Effector memory CD4-positive, alpha-beta T cell (primary cell): Measurements from ENCODE around the gene ZNF793.

Experiments
- DNase-seq, 3 donors: peaks; one replicate each; pipeline ENCODE4 v3.0.0-alpha.2; 2020
- H3K27ac ChIP-seq: 2 replicates; pipeline ENCODE4 v1.7.0; 2013; ENCODE audit warnings: mild to moderate bottlenecking, low read length, moderate library complexity; ENCODE audit not compliant: insufficient read depth, poor library complexity, severe bottlenecking
- H3K27me3 ChIP-seq: replicated peaks from 2 replicates; pipeline ENCODE4 v1.7.0; 2013; ENCODE audit warnings: mild to moderate bottlenecking, low read length; ENCODE audit not compliant: insufficient read depth, control insufficient read depth, poor library complexity, severe bottlenecking
- H3K36me3 ChIP-seq: 2 replicates; pipeline ENCODE4 v1.7.0; 2013; ENCODE audit warnings: mild to moderate bottlenecking, low read length, moderate library complexity; ENCODE audit not compliant: control insufficient read depth, insufficient read depth
- H3K4me1 ChIP-seq: 2 replicates; pipeline ENCODE4 v1.7.0; 2013; ENCODE audit warnings: low read length, mild to moderate bottlenecking; ENCODE audit not compliant: control insufficient read depth, insufficient read depth, poor library complexity, severe bottlenecking
- H3K4me3 ChIP-seq: 2 replicates; pipeline ENCODE4 v1.7.0; 2013; ENCODE audit warnings: low read length, low read depth, mild to moderate bottlenecking; ENCODE audit not compliant: insufficient read depth, poor library complexity, severe bottlenecking
- H3K9me3 ChIP-seq: 2 replicates; pipeline ENCODE4 v1.7.0; 2013; ENCODE audit warnings: mild to moderate bottlenecking, low read length, moderate library complexity; ENCODE audit not compliant: control insufficient read depth

Gene ZNF793

GRCh38 chr19:37492213-37492612 lies 14.5 kb upstream of the ZNF793 start:
- Histone ChIP-seq H3K27ac (no peak overlapping the region), H3K36me3 (no peaks in the 10 kb centered on the region), H3K4me1 (no peaks in the 10 kb centered on the region), H3K27me3 (no peaks in the 10 kb centered on the region), H3K9me3 (peaks cover 33% of the 10 kb centered on the region), H3K4me3 (no peak overlapping the region)
- no peak for DNase-seq

GRCh38 chr19:37505958-37506386 lies 767 bp upstream of the ZNF793 start:
- Histone ChIP-seq H3K27me3 (no peaks in the 10 kb centered on the region), H3K9me3 (peaks cover 3% of the 10 kb centered on the region), H3K4me3 (peak overlapping the region; percentile 82), H3K4me1 (no peaks in the 10 kb centered on the region), H3K36me3 (no peaks in the 10 kb centered on the region), H3K27ac (peak overlapping the region; percentile 93)
- no peak for DNase-seq

- Histone ChIP-seq H3K27ac (peak overlapping the region; percentile 93), H3K27me3 (no peaks in the 10 kb centered on the region), H3K4me3 (peak overlapping the region; percentile 82), H3K36me3 (peaks cover 8% of the 10 kb centered on the region), H3K9me3 (peaks cover 3% of the 10 kb centered on the region), H3K4me1 (no peaks in the 10 kb centered on the region)
- DNase-seq: no peak
Observed at GRCh38 chr19:37507167-37507464, 377 bp downstream of the ZNF793 start.

GRCh38 chr19:37511186-37511585 lies 4.4 kb downstream of the ZNF793 start:
- no peaks in the 10 kb centered on the region for H3K27me3 ChIP-seq
- peaks cover 20% of the 10 kb centered on the region for H3K36me3 ChIP-seq
- H3K4me3 ChIP-seq: no peak overlapping the region
- no peak for DNase-seq
- peaks cover 13% of the 10 kb centered on the region for H3K9me3 ChIP-seq
- H3K4me1 ChIP-seq: no peaks in the 10 kb centered on the region
- no peak overlapping the region for H3K27ac ChIP-seq

GRCh38 chr19:37511821-37512220 lies 5.1 kb downstream of the ZNF793 start:
- Histone ChIP-seq H3K4me1 (no peaks in the 10 kb centered on the region), H3K36me3 (peaks cover 20% of the 10 kb centered on the region), H3K9me3 (peaks cover 13% of the 10 kb centered on the region), H3K4me3 (no peak overlapping the region), H3K27me3 (no peaks in the 10 kb centered on the region), H3K27ac (no peak overlapping the region)
- no peak for DNase-seq

DNA sequence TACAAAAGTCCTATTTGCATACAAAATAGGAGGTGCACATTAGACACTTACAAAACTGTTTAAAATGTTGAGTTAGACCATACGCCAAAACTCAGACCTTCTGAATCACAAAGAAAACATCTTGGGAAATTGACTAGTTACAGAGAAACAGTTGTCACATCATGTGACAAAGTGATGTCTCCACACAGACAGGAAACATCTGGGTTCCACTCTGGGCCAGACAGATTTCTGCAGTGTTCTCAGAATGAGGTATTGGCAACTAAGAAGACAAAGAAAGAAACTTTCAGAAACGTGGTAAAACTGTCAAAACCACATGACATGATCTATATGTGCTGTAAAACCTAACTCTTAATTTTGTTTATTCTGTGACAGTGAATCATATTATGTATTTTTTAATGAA lies 6.7 kb downstream of the ZNF793 start:
- H3K27ac ChIP-seq: no peak overlapping the region
- no peak overlapping the region for H3K4me3 ChIP-seq
- no peaks in the 10 kb centered on the region for H3K27me3 ChIP-seq
- peaks cover 9% of the 10 kb centered on the region for H3K9me3 ChIP-seq
- no peaks in the 10 kb centered on the region for H3K4me1 ChIP-seq
- H3K36me3 ChIP-seq: peaks cover 20% of the 10 kb centered on the region
- DNase-seq: no peak

- Histone ChIP-seq H3K9me3 (peaks cover 3% of the 10 kb centered on the region), H3K36me3 (peaks cover 32% of the 10 kb centered on the region), H3K27me3 (no peaks in the 10 kb centered on the region), H3K27ac (no peak overlapping the region), H3K4me1 (no peaks in the 10 kb centered on the region), H3K4me3 (no peak overlapping the region)
- no peak for DNase-seq
Observed at GRCh38 chr19:37519890-37520289, 13.2 kb downstream of the ZNF793 start.

DNA sequence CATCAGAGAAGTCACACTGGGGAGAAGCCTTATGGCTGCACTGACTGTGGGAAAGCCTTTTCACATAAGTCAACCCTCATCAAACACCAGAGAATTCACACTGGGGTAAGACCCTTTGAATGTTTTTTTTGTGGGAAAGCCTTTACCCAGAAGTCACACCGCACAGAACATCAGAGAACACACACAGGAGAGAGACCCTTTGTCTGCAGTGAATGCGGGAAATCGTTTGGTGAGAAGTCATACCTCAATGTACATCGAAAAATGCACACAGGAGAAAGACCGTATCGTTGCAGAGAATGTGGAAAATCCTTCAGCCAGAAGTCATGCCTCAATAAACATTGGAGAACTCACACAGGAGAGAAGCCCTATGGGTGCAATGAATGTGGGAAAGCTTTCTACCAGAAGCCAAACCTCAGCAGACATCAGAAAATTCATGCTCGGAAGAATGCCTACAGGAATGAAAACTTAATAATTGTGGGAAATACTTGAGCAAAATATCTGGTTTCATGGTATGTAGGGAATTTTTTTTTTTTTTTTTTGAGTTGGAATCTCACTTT lies 30.7 kb downstream of the ZNF793 start:
- no peak for DNase-seq
- Histone ChIP-seq H3K4me3 (no peak overlapping the region), H3K27me3 (no peaks in the 10 kb centered on the region), H3K4me1 (no peaks in the 10 kb centered on the region), H3K9me3 (peaks cover 49% of the 10 kb centered on the region), H3K27ac (no peak overlapping the region), H3K36me3 (peaks cover 42% of the 10 kb centered on the region)

DNA sequence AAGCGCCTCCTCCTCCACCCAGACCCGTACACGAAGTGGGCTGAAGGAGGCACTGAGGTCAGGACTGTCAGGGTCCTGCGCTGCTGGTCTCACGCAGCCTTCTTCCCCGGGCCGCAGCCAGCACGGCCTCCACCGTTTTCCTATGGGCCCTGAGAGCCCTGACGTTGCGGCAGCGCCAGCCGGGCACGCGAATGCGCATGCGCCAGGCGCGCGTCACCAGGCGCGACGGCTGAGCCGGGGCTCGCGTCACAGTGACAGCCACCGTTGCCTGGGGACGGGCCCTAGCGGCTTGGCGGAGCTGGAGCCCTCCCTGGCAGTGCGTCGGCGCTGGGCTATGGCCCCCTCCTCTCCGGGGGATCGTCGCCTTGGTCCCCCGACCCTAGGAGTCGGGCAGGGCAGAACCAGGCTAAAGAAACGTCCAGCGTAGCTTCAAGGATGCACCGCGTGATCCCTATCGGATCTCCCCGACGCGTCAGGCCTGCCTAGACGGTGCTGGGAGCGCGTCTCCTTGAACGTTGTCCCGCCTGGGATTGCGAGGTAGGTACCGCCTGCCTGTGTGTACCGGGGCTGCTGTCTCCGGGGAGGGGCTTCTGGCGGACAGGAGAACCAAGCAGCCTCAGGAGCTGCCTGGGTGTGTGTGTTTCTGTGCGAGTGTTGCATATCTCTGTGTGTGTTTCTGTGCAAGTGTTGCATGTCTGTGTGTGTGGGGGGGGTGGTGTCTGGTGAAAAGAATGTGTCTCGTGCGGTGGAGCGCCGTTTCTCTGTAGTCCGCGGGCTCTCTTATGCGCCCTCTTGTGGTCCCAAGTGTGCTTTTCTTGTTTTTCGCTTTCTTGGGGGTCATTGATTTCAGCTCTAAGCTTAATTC lies 44.6 kb downstream of the ZNF793 start:
- Histone ChIP-seq H3K27ac (peak overlapping the region; percentile 43), H3K4me3 (peak overlapping the region; percentile 53), H3K4me1 (no peaks in the 10 kb centered on the region), H3K27me3 (no peaks in the 10 kb centered on the region), H3K36me3 (no peaks in the 10 kb centered on the region), H3K9me3 (peaks cover 59% of the 10 kb centered on the region)
- peak; percentile 11 to 47 (median 36) for DNase-seq

- peaks cover 82% of the 10 kb centered on the region for H3K9me3 ChIP-seq
- DNase-seq: no peak
- peaks cover 24% of the 10 kb centered on the region for H3K36me3 ChIP-seq
Observed at GRCh38 chr19:37563518-37563917, 56.8 kb downstream of the ZNF793 start.

More at GRCh38 chr19:37563518-37563917, 56.8 kb downstream of the ZNF793 start:
- no peak overlapping the region for H3K27ac ChIP-seq
- no peaks in the 10 kb centered on the region for H3K4me1 ChIP-seq
- H3K4me3 ChIP-seq: no peak overlapping the region
- no peaks in the 10 kb centered on the region for H3K27me3 ChIP-seq
